CD4-positive, alpha-beta T cell (primary cell): ENCODE results near the gene ELOB. TPM values are rescaled to one million over a fixed set of nuclear protein-coding genes. Genes with fewer than 3 reads are reported as not detected.
A peak's percentile ranks its signal among the peaks of the same experiment; 100 is the strongest.
"Not testable (repeated sequence)": the region's sequence is repeated elsewhere in the genome, so short reads cannot be mapped to it uniquely, and the experiment has no call there.

Source experiments
- ATAC-seq: fragments of 200-7000 bp; cut with Tn5 transposase; one replicate; pipeline ENCODE4 v1.10.0; 2022; ENCODE audit warnings: mild to moderate bottlenecking; ENCODE audit not compliant: poor library complexity
- CTCF ChIA-PET: fragments of 350-600 bp; sonication (Branson Sonifier 250); formaldehyde crosslinking; loops from one replicate; lab custom pipeline; 2021; ENCODE audit warnings: antibody characterized with exemption, inconsistent platforms; lab: Charles Lee
- POLR2A ChIA-PET: fragments of 350-600 bp; sonication (Branson Sonifier 250); formaldehyde crosslinking; loops from one replicate; lab custom pipeline; 2021; ENCODE audit warnings: antibody characterized with exemption, inconsistent platforms; lab: Charles Lee
- DNase-seq, 14 experiments: peaks; one replicate each; pipeline ENCODE4 v3.0.0-alpha.2; 2013 to 2020; ENCODE audit warnings: mixed read lengths in 2 of 14
- H3K27ac ChIP-seq, 2 donors: one replicate each; pipeline versions ENCODE4 v1.5.1 to v1.7.0; 2013; ENCODE audit warnings: low read length in 2 of 2, low read depth in 1 of 2, mild to moderate bottlenecking in 1 of 2
- H3K27me3 ChIP-seq, 2 experiments: 1 replicate in 1 of 2; 2 replicates in 1 of 2; pipeline versions ENCODE4 v1.6.1 to v1.7.0; 2013; ENCODE audit warnings: low read length in 2 of 2, control low read depth in 1 of 2, mild to moderate bottlenecking in 1 of 2, moderate library complexity in 1 of 2; ENCODE audit not compliant: insufficient read depth in 2 of 2, control insufficient read depth in 1 of 2
- H3K36me3 ChIP-seq: one replicate; pipeline ENCODE4 v1.6.1; 2013; ENCODE audit warnings: low read length, control low read depth; ENCODE audit not compliant: insufficient read depth
- H3K4me1 ChIP-seq: one replicate; pipeline ENCODE4 v1.6.1; 2013; ENCODE audit warnings: low read length, control low read depth; ENCODE audit not compliant: insufficient read depth
- H3K4me3 ChIP-seq: one replicate; pipeline ENCODE4 v1.5.1; 2013; ENCODE audit warnings: mild to moderate bottlenecking, low read length, moderate library complexity
- H3K9me3 ChIP-seq, 2 experiments: 1 replicate in 1 of 2; 2 replicates in 1 of 2; pipeline versions ENCODE4 v1.6.1 to v1.7.0; 2013; ENCODE audit warnings: low read length in 2 of 2, mild to moderate bottlenecking in 2 of 2, control low read depth in 1 of 2, moderate library complexity in 1 of 2; ENCODE audit not compliant: control insufficient read depth in 1 of 2, insufficient read depth in 1 of 2
- H3K27ac Mint-ChIP-seq: one replicate; pipeline ENCODE4 v1.8.0; 2020; ENCODE audit warnings: mixed read lengths
- H3K27me3 Mint-ChIP-seq: one replicate; pipeline ENCODE4 v1.8.0; 2021; ENCODE audit warnings: mixed read lengths
- H3K36me3 Mint-ChIP-seq: one replicate; pipeline ENCODE4 v1.8.0; 2021; ENCODE audit warnings: low read depth, mixed read lengths
- H3K4me1 Mint-ChIP-seq: one replicate; pipeline ENCODE4 v1.8.0; 2021; ENCODE audit warnings: low read depth, mixed read lengths
- H3K4me3 Mint-ChIP-seq: one replicate; pipeline ENCODE4 v1.8.0; 2020; ENCODE audit warnings: mild to moderate bottlenecking, mixed read lengths
- H3K9me3 Mint-ChIP-seq: one replicate; pipeline ENCODE4 v1.8.0; 2020; ENCODE audit warnings: mixed read lengths
- intact Hi-C, 2 experiments: fragments of 100-400 bp; cut with DNase I in 1 of 2; cut with micrococcal nuclease in 1 of 2; formaldehyde crosslinking; loops; one replicate each; pipeline versions ENCODE4 v1.15.1 to v1.9.0; 2023 to 2025; cut with DNase I, micrococcal nuclease
- total RNA-seq, 174 experiments: library from RNA in 2 of 174; stranded (reverse) in 2 of 174; gene quantifications; one replicate each; pipeline ENCODE4 v1.2.3 and lab custom pipeline; 2021 to 2026
- TF ChIP-seq, protein P1 (sequence below): fragments of 200-600 bp; IDR thresholded peaks from one replicate; pipeline ENCODE4 v1.8.0; 2022; ENCODE audit warnings: antibody characterized with exemption, mild to moderate bottlenecking

ELOB gene
- total RNA-seq, 2 experiments from 2014 or later: 102 to 103 TPM

DNA sequence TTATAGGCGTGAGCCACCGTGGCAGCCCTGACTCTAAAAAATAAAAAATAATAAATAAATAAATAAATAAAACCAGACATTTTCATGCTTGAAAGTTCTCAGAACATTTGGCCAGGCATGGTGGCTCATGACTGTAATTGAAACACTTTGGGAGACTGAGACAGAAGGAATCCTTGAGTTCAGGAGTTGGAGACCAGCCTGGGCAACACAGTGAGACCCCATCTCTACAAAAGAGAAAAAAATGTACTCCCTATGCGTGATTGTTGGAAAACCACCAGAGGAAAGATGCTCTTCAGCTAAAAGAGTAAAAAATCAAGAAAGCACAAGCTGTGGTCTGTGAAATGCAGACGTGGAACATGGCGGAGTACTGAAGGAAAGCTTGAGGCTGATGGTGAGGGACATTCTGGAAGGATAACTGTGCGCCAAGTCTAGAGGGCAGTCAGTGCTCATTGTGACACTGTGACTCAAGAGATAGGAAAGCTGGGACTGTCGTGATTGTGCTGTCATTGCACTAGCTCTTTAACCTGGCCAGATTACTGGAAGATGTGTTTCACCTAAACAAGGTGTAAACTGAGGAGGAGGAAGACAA, 52.9 kb downstream of the ELOB start:
- intact Hi-C loops: loop anchor here in 1 of 2 experiments (5.0 kb wide), 1 partner anchor 143 kb away; no protein-coding TSS in a partner anchor
- Mint-ChIP-seq H3K4me1 (no peaks in the 10 kb centered on the region), H3K4me3 (no peak overlapping the region), H3K27me3 (peaks cover 10% of the 10 kb centered on the region), H3K27ac (no peak overlapping the region), H3K9me3 (no peaks in the 10 kb centered on the region), H3K36me3 (no peaks in the 10 kb centered on the region)
- Histone ChIP-seq H3K27me3 (peaks cover 0 to 2% of the 10 kb centered on the region in 2 experiments), H3K4me3 (no peak overlapping the region), H3K4me1 (peaks cover 13% of the 10 kb centered on the region), H3K27ac (no peak overlapping the region), H3K36me3 (no peaks in the 10 kb centered on the region), H3K9me3 (no peaks in the 10 kb centered on the region)
- DNase-seq (no peak), ATAC-seq (no peak)
- POLR2A ChIA-PET: no interaction called here
- CTCF ChIA-PET: no interaction called here
- TF ChIP-seq, protein P1, sequence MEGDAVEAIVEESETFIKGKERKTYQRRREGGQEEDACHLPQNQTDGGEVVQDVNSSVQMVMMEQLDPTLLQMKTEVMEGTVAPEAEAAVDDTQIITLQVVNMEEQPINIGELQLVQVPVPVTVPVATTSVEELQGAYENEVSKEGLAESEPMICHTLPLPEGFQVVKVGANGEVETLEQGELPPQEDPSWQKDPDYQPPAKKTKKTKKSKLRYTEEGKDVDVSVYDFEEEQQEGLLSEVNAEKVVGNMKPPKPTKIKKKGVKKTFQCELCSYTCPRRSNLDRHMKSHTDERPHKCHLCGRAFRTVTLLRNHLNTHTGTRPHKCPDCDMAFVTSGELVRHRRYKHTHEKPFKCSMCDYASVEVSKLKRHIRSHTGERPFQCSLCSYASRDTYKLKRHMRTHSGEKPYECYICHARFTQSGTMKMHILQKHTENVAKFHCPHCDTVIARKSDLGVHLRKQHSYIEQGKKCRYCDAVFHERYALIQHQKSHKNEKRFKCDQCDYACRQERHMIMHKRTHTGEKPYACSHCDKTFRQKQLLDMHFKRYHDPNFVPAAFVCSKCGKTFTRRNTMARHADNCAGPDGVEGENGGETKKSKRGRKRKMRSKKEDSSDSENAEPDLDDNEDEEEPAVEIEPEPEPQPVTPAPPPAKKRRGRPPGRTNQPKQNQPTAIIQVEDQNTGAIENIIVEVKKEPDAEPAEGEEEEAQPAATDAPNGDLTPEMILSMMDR: no peak

DNA sequence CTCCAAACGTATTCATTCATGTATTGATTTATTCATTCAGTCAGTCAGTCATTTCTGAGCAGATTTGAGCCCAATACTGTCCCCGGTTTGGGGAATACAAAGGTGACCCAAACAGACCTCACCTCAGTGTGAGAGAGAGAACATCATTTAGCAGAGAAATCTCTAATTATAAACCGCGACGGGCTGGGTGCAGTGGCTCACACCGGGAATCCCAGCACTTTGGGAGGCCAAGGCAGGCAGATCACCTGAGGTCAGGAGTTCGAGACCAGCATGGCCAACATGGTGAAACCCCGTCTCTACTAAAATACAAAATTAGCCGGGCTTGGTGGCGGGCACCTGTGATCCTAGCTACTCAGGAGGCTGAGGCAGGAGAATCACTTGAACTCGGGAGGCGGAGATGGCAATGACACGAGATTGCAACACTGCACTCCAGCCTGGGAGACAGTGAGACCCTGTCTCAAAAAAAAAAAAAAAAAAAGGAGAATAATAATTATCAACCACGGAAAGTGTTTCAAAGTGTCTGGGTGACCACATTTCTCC, 55.4 kb downstream of the ELOB start:
- H3K27ac Mint-ChIP-seq: peak overlapping the region; percentile 30
- H3K27me3 Mint-ChIP-seq, H3K4me1 Mint-ChIP-seq, H3K27me3 ChIP-seq, H3K9me3 ChIP-seq, DNase-seq, H3K9me3 Mint-ChIP-seq, ATAC-seq, POLR2A ChIA-PET, H3K36me3 Mint-ChIP-seq, H3K36me3 ChIP-seq, H3K27ac ChIP-seq, CTCF ChIA-PET: not testable (repeated sequence)
- peak overlapping the region; percentile 42 for H3K4me3 ChIP-seq
- peak overlapping the region; percentile 78 for H3K4me3 Mint-ChIP-seq
- peaks cover 13% of the 10 kb centered on the region for H3K4me1 ChIP-seq
- TF ChIP-seq, protein P1: peak; percentile 36
- intact Hi-C loops: loop anchor here in 1 of 2 experiments (1.0 to 5.0 kb wide), 5 partner anchors 29 to 146 kb away; partner anchors contain the start of genes ELOB and KCTD5

Other genes starting within 250 kb of the ELOB start
- gene CEMP1, start 245.9 kb downstream of the ELOB start, total RNA-seq: 1 to 10 TPM; 1.0 to 1.8 TPM
- 10 to 100 TPM; 46.1 to 51.1 TPM for gene PDPK1, start 239.3 kb downstream of the ELOB start, total RNA-seq
- gene KCTD5, start 94.8 kb downstream of the ELOB start, total RNA-seq: 10 to 100 TPM; 20.6 to 22.6 TPM
- under 1 TPM; 0.28 to 0.44 TPM for gene PRSS27, start 57.1 kb downstream of the ELOB start, total RNA-seq
- gene SRRM2, start 24.6 kb downstream of the ELOB start, total RNA-seq: 1,000 to 10,000 TPM; 1,187 to 1,199 TPM
- gene PRSS33, start 10.3 kb upstream of the ELOB start, total RNA-seq: not detected
- not detected for gene PRSS41, start 21.2 kb upstream of the ELOB start, total RNA-seq
- not detected for gene PRSS21, start 40.0 kb upstream of the ELOB start, total RNA-seq
- not detected for gene ZG16B, start 53.0 kb upstream of the ELOB start, total RNA-seq
- 1 to 10 TPM in 1 of 2 experiments, under 1 TPM in 1; 0.93 to 1.1 TPM for gene PRSS22, start 80.9 kb upstream of the ELOB start, total RNA-seq
- gene FLYWCH2, start 105.9 kb upstream of the ELOB start, total RNA-seq: 1 to 10 TPM; 7.8 to 8.1 TPM
- 10 to 100 TPM; 84.8 to 97.0 TPM for gene FLYWCH1, start 134.7 kb upstream of the ELOB start, total RNA-seq
- not detected for gene KREMEN2, start 187.0 kb upstream of the ELOB start, total RNA-seq
- under 1 TPM; 0.39 to 0.44 TPM for gene PAQR4, start 192.1 kb upstream of the ELOB start, total RNA-seq
- under 1 TPM; 0.47 to 0.60 TPM for gene PKMYT1, start 203.2 kb upstream of the ELOB start, total RNA-seq
- not detected for gene CLDN9, start 235.6 kb upstream of the ELOB start, total RNA-seq
- not detected for gene CLDN6, start 240.9 kb upstream of the ELOB start, total RNA-seq
- gene TNFRSF12A, start 243.1 kb upstream of the ELOB start, total RNA-seq: 1 to 10 TPM; 1.8 to 1.9 TPM
- 10 to 100 TPM in 1 of 2 experiments, 1 to 10 TPM in 1; 8.9 to 11.0 TPM for gene HCFC1R1, start 246.7 kb upstream of the ELOB start, total RNA-seq
- gene THOC6, start 246.8 kb upstream of the ELOB start, total RNA-seq: 10 to 100 TPM; 12.0 to 12.9 TPM